Endothelial cell of umbilical vein (primary cell): ENCODE results near the gene HES3. TPM values are rescaled to one million over a fixed set of nuclear protein-coding genes. Genes with fewer than 3 reads are reported as not detected.

Source experiments
- BruUV-seq: library from RNA; stranded (reverse); fragments of 400-500 nt; replicated peaks from 2 replicates; lab custom pipeline; 2021; lab: Mats Ljungman, UMichigan
- CTCF ChIA-PET: fragments of 300-600, 350-600 bp; sonication (Branson Sonifier 250); formaldehyde crosslinking; loops from one replicate; lab custom pipeline; 2021; ENCODE audit warnings: antibody characterized with exemption, inconsistent platforms; lab: Charles Lee
- POLR2A ChIA-PET: fragments of 300-600, 350-600 bp; sonication (Branson Sonifier 250); formaldehyde crosslinking; loops from one replicate; lab custom pipeline; 2021; ENCODE audit warnings: antibody characterized with exemption, inconsistent platforms; lab: Charles Lee
- DNase-seq: peaks from one replicate; pipeline ENCODE4 v3.0.0-alpha.2; 2011; ENCODE audit warnings: low read depth, low spot score
- FAIRE-seq: peaks from 2 replicates; lab custom pipeline; 2011; peaks lifted over from hg19 to GRCh38; lab: Jason Lieb, UNC
- H2AFZ ChIP-seq: 2 replicates; pipeline ENCODE4 v1.6.0; 2012; ENCODE audit warnings: low read depth, low read length, control low read depth, inconsistent platforms
- H3K27ac ChIP-seq: 2 replicates; pipeline ENCODE4 v1.5.1; 2011; ENCODE audit warnings: low read depth, mild to moderate bottlenecking, control low read depth, low read length, moderate library complexity; ENCODE audit not compliant: insufficient read depth
- H3K27me3 ChIP-seq, 2 experiments: 2 replicates each; pipeline versions ENCODE4 v1.6.0 to v1.6.1; 2011; ENCODE audit warnings: low read length in 2 of 2, mixed read lengths in 1 of 2; ENCODE audit not compliant: control insufficient read depth in 2 of 2, insufficient read depth in 2 of 2
- H3K36me3 ChIP-seq, 2 experiments: 2 replicates in 1 of 2; 3 replicates in 1 of 2; pipeline ENCODE4 v1.5.1; 2011; ENCODE audit warnings: low read length in 2 of 2, mild to moderate bottlenecking in 1 of 2, moderate library complexity in 1 of 2; ENCODE audit not compliant: control insufficient read depth in 2 of 2, insufficient read depth in 2 of 2; ENCODE audit errors: extremely low read depth in 1 of 2
- H3K4me1 ChIP-seq: 3 replicates; pipeline ENCODE4 v1.5.1; 2011; ENCODE audit warnings: mild to moderate bottlenecking, low read length; ENCODE audit not compliant: control insufficient read depth, insufficient read depth; ENCODE audit errors: extremely low read depth
- H3K4me2 ChIP-seq: 2 replicates; pipeline ENCODE4 v1.6.1; 2011; ENCODE audit warnings: low read length, control low read depth, mixed read lengths; ENCODE audit not compliant: insufficient read depth
- H3K4me3 ChIP-seq, 3 experiments: fragments of 200-600 bp in 1 of 3; sonication (generic), shearing (Covaris generic) in 1 of 3; replicated peaks in 1 of 3; 2 replicates each; pipeline ENCODE4 v1.5.1; 2011 to 2016; ENCODE audit warnings: control low read depth in 3 of 3, low read length in 3 of 3, mild to moderate bottlenecking in 2 of 3, inconsistent platforms in 1 of 3, low read depth in 1 of 3, moderate library complexity in 1 of 3; ENCODE audit not compliant: insufficient read depth in 1 of 3
- H3K79me2 ChIP-seq: 2 replicates; pipeline ENCODE4 v1.6.0; 2012; ENCODE audit warnings: low read length, inconsistent platforms; ENCODE audit not compliant: control insufficient read depth, insufficient read depth
- H3K9ac ChIP-seq: replicated peaks from 2 replicates; pipeline ENCODE3; 2011; ENCODE audit warnings: low read length, control low read depth; ENCODE audit not compliant: insufficient read depth; ENCODE audit errors: extremely low read depth
- H3K9me1 ChIP-seq: replicated peaks from 3 replicates; pipeline ENCODE4 v1.6.0; 2011; ENCODE audit warnings: mild to moderate bottlenecking, low read length; ENCODE audit not compliant: control insufficient read depth, insufficient read depth; ENCODE audit errors: extremely low read depth
- H3K9me3 ChIP-seq: replicated peaks from 2 replicates; pipeline ENCODE4 v1.5.1; 2012; ENCODE audit warnings: low read length, inconsistent platforms; ENCODE audit not compliant: control insufficient read depth, insufficient read depth
- H4K20me1 ChIP-seq: replicated peaks from 2 replicates; pipeline ENCODE3; 2011; ENCODE audit warnings: mild to moderate bottlenecking, low read length; ENCODE audit not compliant: control insufficient read depth, insufficient read depth; ENCODE audit errors: extremely low read depth
- EZH2 ChIP-seq: IDR thresholded peaks from 2 replicates; pipeline ENCODE4 v1.6.1; 2012; ENCODE audit warnings: borderline replicate concordance, low read depth, mild to moderate bottlenecking, moderate library complexity, low read length, inconsistent platforms; ENCODE audit not compliant: severe bottlenecking
- GATA2 ChIP-seq: IDR thresholded peaks from 2 replicates; pipeline ENCODE4 v1.7.0; 2011; ENCODE audit warnings: low read depth, mild to moderate bottlenecking, moderate library complexity, mixed read lengths, low read length; ENCODE audit not compliant: insufficient read length, insufficient read depth
- JUN ChIP-seq: IDR thresholded peaks from 2 replicates; pipeline ENCODE4 v1.6.1; 2011; ENCODE audit warnings: borderline replicate concordance, low read depth; ENCODE audit not compliant: insufficient read length, insufficient read depth
- MYC ChIP-seq: IDR thresholded peaks from one replicate; pipeline ENCODE4 v1.6.1; 2011; ENCODE audit warnings: mild to moderate bottlenecking, low read depth, low read length
- POLR2A ChIP-seq: IDR thresholded peaks from 2 replicates; pipeline ENCODE4 v1.6.1; 2012; ENCODE audit warnings: low read depth, mild to moderate bottlenecking, control low read depth, low read length
- POLR2AphosphoS5 ChIP-seq: IDR thresholded peaks from 2 replicates; pipeline ENCODE4 v1.6.1; 2012; ENCODE audit warnings: low read depth, mild to moderate bottlenecking, control low read depth, low read length, moderate library complexity; ENCODE audit not compliant: insufficient read depth
- dilution Hi-C: fragments of 300-500 bp; cut with MboI; formaldehyde crosslinking; loops from one replicate; pipeline ENCODE4 v1.15.0; 2019; ENCODE audit warnings: low sequenced_read_pairs; ENCODE audit not compliant: extremely low pct_ligation_motif_present
- intact Hi-C: fragments of 100-400 bp; cut with micrococcal nuclease; formaldehyde crosslinking; loops from one replicate; pipeline ENCODE4 v1.10.0; 2022
- polyA plus RNA-seq, 4 experiments: library from polyadenylated mRNA; depleted of rRNA in 3 of 4; stranded (reverse) in 3 of 4; unstranded in 1 of 4; fragments of >200 nt; gene quantifications; 2 replicates each; pipeline versions ENCODE4 v1.2.1 to v1.2.3, GENCODE V29; 2011 to 2012; ENCODE audit warnings: missing spikeins in 1 of 4
- total RNA-seq: library from RNA; stranded (reverse); gene quantifications from 2 replicates; pipeline ENCODE4 v1.2.3, GENCODE V29; 2021
- TF ChIP-seq, protein P1 (sequence below), 2 donors: IDR thresholded peaks; 1 replicate in 1 of 2; 2 replicates in 1 of 2; pipeline ENCODE4 v1.5.1; 2011; ENCODE audit warnings: low read length in 2 of 2, mild to moderate bottlenecking in 2 of 2, moderate library complexity in 2 of 2, control low read depth in 1 of 2, inconsistent platforms in 1 of 2, low read depth in 1 of 2; ENCODE audit not compliant: insufficient read depth in 1 of 2; ENCODE audit errors: extremely low read depth in 1 of 2
- TF ChIP-seq, protein P2 (sequence below): IDR thresholded peaks from 2 replicates; pipeline ENCODE4 v1.6.1; 2011; ENCODE audit not compliant: insufficient read depth, insufficient read length

HES3 gene
- total and polyA plus RNA-seq, 2 donors (not counting 3 experiments of a cell fraction or from before 2014, with no cell fraction given), result not detected

DNA sequence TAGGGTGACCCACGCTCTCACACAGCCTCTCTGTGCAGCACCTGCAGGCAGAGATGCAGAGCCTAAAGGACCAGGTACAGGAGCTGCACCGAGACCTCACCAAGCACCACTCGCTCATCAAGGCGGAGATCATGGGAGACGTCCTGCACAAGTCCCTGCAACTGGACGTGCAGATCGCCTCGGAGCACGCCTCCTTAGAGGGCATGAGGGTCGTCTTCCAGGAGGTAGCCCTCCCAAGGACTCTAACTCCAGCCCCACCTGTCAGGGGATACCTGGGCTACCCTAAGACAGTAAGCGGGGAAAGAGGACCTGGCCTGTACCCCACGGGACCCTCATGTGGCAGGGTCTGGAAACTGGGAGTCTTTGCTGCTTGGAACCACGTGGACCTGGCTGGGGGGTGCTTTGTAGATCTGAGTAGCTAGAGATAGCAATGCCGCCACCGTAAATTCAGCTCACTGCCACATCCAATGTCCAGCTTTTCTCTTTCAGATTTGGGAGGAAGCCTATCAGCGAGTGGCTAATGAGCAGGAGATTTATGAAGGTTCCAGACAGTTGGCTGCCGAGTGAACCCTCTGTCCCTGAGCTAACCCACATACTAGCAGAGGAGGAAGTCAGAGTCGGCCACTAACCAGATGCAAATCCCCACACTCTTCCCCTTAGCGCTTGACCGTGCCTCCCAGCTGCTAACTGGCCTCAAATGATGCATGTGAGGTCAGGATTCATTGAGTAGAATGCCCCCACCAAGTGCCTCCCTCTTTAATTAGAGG lies 31.6 kb upstream of the HES3 start:
- Histone ChIP-seq H2AFZ (no peak overlapping the region), H3K9ac (no peak overlapping the region), H3K4me1 (peaks cover 7% of the 10 kb centered on the region), H3K79me2 (no peaks in the 10 kb centered on the region), H3K4me3 (no peak overlapping the region), H3K9me1 (no peaks in the 10 kb centered on the region), H3K9me3 (no peaks in the 10 kb centered on the region), H3K27ac (no peak overlapping the region), H3K4me2 (no peak overlapping the region), H3K27me3 (peaks cover 0 to 2% of the 10 kb centered on the region in 2 experiments), H4K20me1 (no peaks in the 10 kb centered on the region), H3K36me3 (no peaks in the 10 kb centered on the region)
- dilution Hi-C loops, result no loop called here
- FAIRE-seq (no peak), DNase-seq (no peak)
- TF ChIP-seq EZH2 (no peak), POLR2A (no peak), MYC (no peak), GATA2 (no peak), POLR2AphosphoS5 (no peak), JUN (no peak)
- TF ChIP-seq, protein P1, sequence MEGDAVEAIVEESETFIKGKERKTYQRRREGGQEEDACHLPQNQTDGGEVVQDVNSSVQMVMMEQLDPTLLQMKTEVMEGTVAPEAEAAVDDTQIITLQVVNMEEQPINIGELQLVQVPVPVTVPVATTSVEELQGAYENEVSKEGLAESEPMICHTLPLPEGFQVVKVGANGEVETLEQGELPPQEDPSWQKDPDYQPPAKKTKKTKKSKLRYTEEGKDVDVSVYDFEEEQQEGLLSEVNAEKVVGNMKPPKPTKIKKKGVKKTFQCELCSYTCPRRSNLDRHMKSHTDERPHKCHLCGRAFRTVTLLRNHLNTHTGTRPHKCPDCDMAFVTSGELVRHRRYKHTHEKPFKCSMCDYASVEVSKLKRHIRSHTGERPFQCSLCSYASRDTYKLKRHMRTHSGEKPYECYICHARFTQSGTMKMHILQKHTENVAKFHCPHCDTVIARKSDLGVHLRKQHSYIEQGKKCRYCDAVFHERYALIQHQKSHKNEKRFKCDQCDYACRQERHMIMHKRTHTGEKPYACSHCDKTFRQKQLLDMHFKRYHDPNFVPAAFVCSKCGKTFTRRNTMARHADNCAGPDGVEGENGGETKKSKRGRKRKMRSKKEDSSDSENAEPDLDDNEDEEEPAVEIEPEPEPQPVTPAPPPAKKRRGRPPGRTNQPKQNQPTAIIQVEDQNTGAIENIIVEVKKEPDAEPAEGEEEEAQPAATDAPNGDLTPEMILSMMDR (IDR thresholded peaks at IDR 0.05; ENCODE audit: extremely low read depth in 1 of 2, insufficient read depth in 1 of 2, low read depth in 1 of 2, low read length in 2 of 2), result no peak
- TF ChIP-seq, protein P2, sequence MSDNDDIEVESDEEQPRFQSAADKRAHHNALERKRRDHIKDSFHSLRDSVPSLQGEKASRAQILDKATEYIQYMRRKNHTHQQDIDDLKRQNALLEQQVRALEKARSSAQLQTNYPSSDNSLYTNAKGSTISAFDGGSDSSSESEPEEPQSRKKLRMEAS, result no peak
- ChIA-PET CTCF (interaction anchor here (1.0 kb wide), 1 partner anchor 33 kb away, joined by 4 read pairs; no protein-coding TSS in a partner anchor), POLR2A (no interaction called here)
- intact Hi-C loops, result no loop called here
- no TSS peak for BruUV-seq
